Measurements from ENCODE around the gene SNRPA. TPM values are rescaled to one million over a fixed set of nuclear protein-coding genes. Genes with fewer than 3 reads are reported as not detected.

SNRPA gene
- total RNA-seq, 2 experiments from 2014 or later = 245 to 465 TPM

GRCh38 chr19:40739030-40739839, 11.8 kb upstream of the SNRPA start:
- CTCF ChIA-PET = interaction anchor here (1.2 kb wide), 1 partner anchor 80 kb away, joined by 4 read pairs; no protein-coding TSS in a partner anchor
- POLR2A ChIA-PET = no interaction called here
- Mint-ChIP-seq H3K4me1 (no peaks in the 10 kb centered on the region), H3K4me3 (no peak overlapping the region), H3K27ac (no peak overlapping the region), H3K9me3 (ENCODE audit: low read depth) (no peaks in the 10 kb centered on the region), H3K36me3 (ENCODE audit: low read depth) (peaks cover 22% of the 10 kb centered on the region), H3K27me3 (no peaks in the 10 kb centered on the region)
- intact Hi-C loops (cut with DNase I, micrococcal nuclease) = no loop called here
- DNase-seq = no peak
- peak; percentile 72 for ATAC-seq

- Mint-ChIP-seq H3K36me3 (ENCODE audit: low read depth) (peaks cover 17% of the 10 kb centered on the region), H3K4me3 (no peak overlapping the region), H3K27ac (no peak overlapping the region), H3K9me3 (ENCODE audit: low read depth) (no peaks in the 10 kb centered on the region), H3K27me3 (no peaks in the 10 kb centered on the region), H3K4me1 (no peaks in the 10 kb centered on the region)
- CTCF ChIA-PET = interaction anchor here (1.2 kb wide), 1 partner anchor 79 kb away, joined by 4 read pairs; no protein-coding TSS in a partner anchor
- DNase-seq = no peak
- intact Hi-C loops (cut with DNase I, micrococcal nuclease) = no loop called here
- POLR2A ChIA-PET = interaction anchor here (0.6 kb wide), 1 partner anchor 9 kb away, joined by 3 read pairs; no protein-coding TSS in a partner anchor
- no peak for ATAC-seq
Observed at GRCh38 chr19:40739871-40740703, 10.9 kb upstream of the SNRPA start.

GRCh38 chr19:40740747-40741146, 10.3 kb upstream of the SNRPA start:
- Mint-ChIP-seq H3K4me3 (no peak overlapping the region), H3K36me3 (ENCODE audit: low read depth) (peaks cover 11% of the 10 kb centered on the region), H3K9me3 (ENCODE audit: low read depth) (no peaks in the 10 kb centered on the region), H3K27ac (peak overlapping the region; percentile 37), H3K4me1 (no peaks in the 10 kb centered on the region), H3K27me3 (no peaks in the 10 kb centered on the region)
- DNase-seq (no peak), ATAC-seq (no peak)
- POLR2A ChIA-PET = interaction anchor here (0.6 kb wide), 1 partner anchor 9 kb away, joined by 3 read pairs; no protein-coding TSS in a partner anchor
- intact Hi-C loops (cut with DNase I, micrococcal nuclease) = no loop called here
- CTCF ChIA-PET = interaction anchor here (0.6 to 1.2 kb wide), 2 partner anchors 33 to 78 kb away, joined by 4 read pairs; no protein-coding TSS in a partner anchor

DNA sequence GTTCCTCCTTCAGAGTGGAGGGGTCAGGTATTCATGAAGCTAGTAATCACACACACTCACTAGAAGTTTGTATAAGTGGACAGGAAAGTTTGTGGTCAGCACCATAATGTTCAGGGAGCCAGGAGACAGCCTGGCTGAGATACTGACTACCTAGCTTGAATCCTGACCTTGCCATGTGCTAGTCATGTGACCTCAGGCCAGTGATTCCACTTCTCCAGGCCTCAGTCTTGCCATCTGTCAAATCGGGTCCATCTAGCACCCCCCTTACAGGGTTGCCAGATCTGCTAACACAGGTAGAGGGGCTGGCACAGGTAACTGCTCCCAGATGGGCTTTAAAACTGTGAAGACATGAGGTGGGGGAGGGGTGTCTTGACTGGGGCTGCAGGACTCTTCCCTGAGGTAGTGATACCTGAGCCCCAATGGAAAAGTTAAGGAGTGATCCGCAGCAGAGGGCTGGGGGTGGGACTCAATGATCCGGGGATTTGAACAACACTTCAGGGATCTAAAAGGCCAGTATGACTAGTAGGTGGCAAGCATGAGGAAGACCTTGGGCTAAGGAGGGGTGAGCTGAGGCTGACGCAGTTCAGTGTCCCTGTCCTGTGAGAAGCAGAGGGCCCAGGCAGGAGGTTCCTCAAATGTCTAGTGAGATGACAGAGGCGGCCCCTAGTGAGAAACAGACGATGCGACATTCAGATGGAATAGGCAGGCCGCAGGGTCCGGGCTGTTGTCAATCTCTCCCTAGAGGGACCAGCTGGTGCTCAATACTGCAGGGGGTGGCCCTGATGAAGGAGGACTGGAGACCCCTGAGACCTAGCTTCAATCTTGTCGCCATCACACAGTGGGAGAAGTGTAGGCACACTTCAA, 9.2 kb upstream of the SNRPA start:
- ATAC-seq (no peak), DNase-seq (no peak)
- Mint-ChIP-seq H3K4me1 (no peaks in the 10 kb centered on the region), H3K27me3 (no peaks in the 10 kb centered on the region), H3K27ac (no peak overlapping the region), H3K36me3 (ENCODE audit: low read depth) (peaks cover 10% of the 10 kb centered on the region), H3K9me3 (ENCODE audit: low read depth) (no peaks in the 10 kb centered on the region), H3K4me3 (no peak overlapping the region)
- ChIA-PET POLR2A (no interaction called here), CTCF (interaction anchor here (0.6 to 0.9 kb wide), 2 partner anchors 9 to 39 kb away, joined by 3 read pairs; partner anchors contain the start of genes ACTMAP and SNRPA)
- intact Hi-C loops (cut with DNase I, micrococcal nuclease) = no loop called here

- intact Hi-C loops (cut with DNase I, micrococcal nuclease) = no loop called here
- Mint-ChIP-seq H3K27me3 (no peaks in the 10 kb centered on the region), H3K4me3 (no peak overlapping the region), H3K27ac (no peak overlapping the region), H3K4me1 (no peaks in the 10 kb centered on the region), H3K9me3 (ENCODE audit: low read depth) (no peaks in the 10 kb centered on the region), H3K36me3 (ENCODE audit: low read depth) (peaks cover 6% of the 10 kb centered on the region)
- ChIA-PET CTCF (interaction anchor here (0.6 to 0.9 kb wide), 3 partner anchors 8 to 64 kb away, joined by 3 read pairs; partner anchors contain the start of genes ACTMAP and SNRPA), POLR2A (no interaction called here)
- DNase-seq (no peak), ATAC-seq (no peak)
Observed at GRCh38 chr19:40742477-40742876, 8.5 kb upstream of the SNRPA start.

DNA sequence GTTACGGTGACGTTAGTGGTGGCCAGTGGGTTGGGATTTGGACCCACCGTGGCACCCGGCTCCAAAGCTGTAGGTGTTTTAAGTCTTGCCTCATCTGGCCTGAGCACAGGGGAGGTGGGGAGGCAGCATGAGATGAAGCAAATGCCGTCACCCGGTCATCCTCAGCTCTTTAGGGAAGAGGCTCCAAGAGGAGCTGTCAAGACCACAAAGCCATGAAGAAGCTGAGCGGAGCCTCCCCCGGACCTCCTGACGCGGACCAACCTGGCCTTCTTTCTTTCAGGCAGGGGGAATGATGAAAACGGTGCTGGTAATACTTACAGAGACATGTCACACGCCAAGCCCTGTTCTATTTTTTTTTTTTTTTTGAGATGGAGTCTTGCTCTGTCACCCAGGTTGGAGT, 8.1 kb upstream of the SNRPA start:
- Mint-ChIP-seq H3K9me3 (ENCODE audit: low read depth) (no peaks in the 10 kb centered on the region), H3K4me3 (no peak overlapping the region), H3K36me3 (ENCODE audit: low read depth) (peaks cover 4% of the 10 kb centered on the region), H3K4me1 (no peaks in the 10 kb centered on the region), H3K27ac (no peak overlapping the region), H3K27me3 (no peaks in the 10 kb centered on the region)
- intact Hi-C loops (cut with DNase I, micrococcal nuclease) = no loop called here
- ATAC-seq = no peak
- no peak for DNase-seq
- ChIA-PET POLR2A (interaction anchor here (0.6 kb wide), 1 partner anchor 78 kb away, joined by 4 read pairs; no protein-coding TSS in a partner anchor), CTCF (interaction anchor here (0.6 to 0.9 kb wide), 4 partner anchors 8 to 131 kb away, joined by 3 read pairs; partner anchors contain the start of genes ACTMAP and SNRPA)

DNA sequence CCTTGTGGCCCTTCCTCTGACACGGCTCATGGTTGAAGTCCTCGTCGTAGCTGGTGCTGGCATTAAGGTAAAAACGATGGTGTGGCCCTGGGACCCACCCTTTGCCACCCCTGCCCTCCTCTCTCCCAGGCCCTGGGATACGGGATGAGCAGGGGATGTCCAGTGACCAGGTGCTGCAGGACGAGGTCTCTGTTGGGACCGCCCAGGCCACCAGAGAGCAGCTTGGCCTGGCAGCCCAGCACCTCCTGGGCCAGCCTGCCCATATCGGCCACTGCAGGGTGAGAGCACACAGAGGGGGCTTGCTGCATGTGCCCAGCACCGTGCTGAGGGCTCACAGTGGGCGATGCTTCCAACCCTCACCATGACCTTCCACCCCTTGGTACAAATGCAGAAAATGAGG, 7.1 kb upstream of the SNRPA start:
- no peak for ATAC-seq
- CTCF ChIA-PET = interaction anchor here (0.7 to 1.7 kb wide), 4 partner anchors 11 to 409 kb away, joined by 3 to 5 read pairs (median 4); no protein-coding TSS in a partner anchor
- Mint-ChIP-seq H3K9me3 (ENCODE audit: low read depth) (no peaks in the 10 kb centered on the region), H3K4me1 (peaks cover 3% of the 10 kb centered on the region), H3K4me3 (no peak overlapping the region), H3K27ac (no peak overlapping the region), H3K27me3 (no peaks in the 10 kb centered on the region), H3K36me3 (ENCODE audit: low read depth) (peaks cover under 1% of the 10 kb centered on the region)
- POLR2A ChIA-PET = no interaction called here
- intact Hi-C loops (cut with DNase I, micrococcal nuclease) = loop anchor here in 1 of 2 experiments (1.0 kb wide), 1 partner anchor 75 kb away; no protein-coding TSS in a partner anchor
- DNase-seq = no peak

DNA sequence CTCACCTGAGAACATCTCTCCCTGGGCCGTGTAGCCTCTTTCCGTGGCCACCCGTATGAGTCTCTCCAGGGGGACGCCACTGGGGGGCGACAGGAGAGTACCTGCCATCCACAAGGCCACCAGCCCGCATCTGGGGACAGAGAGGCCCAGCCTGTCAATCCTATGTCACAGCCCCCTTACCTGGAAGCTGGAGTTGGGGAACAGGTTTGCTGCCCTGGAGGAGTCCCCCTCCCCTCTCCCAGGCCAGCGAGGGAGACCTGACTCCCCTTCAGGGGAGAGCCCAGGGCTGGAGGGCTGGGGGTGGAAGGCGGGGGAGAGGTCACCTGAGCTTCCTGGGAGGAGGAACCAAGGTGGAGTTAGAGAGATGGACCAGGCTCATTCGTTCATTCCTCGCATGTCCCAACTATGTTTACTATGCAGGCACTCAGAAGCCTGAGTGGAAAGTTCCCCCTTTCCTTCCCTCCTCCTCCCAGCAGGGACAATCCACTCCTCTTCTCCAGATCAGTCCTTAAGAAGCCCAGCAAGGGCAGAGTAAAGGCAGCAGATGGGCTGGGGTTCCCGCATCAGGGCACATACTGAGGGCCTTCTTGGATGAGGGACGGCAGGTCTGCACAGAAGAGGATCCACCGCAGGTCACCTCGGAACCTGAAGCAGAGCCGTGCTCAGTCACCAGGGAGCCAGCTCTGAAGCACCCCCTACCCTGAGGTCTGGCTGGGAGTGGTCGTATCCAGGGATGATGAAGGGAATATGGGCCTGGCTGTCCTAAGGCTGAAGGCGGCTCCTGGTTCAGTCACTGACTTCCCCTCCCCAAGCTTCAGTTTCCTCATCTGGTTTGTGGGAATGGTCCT, 6.2 kb upstream of the SNRPA start:
- no peak overlapping the region for H3K4me3 Mint-ChIP-seq
- ATAC-seq (peak; percentile 71), DNase-seq (peak; percentile 63)
- H3K27me3 Mint-ChIP-seq = no peaks in the 10 kb centered on the region
- no peaks in the 10 kb centered on the region for H3K36me3 Mint-ChIP-seq (ENCODE audit: low read depth)
- CTCF ChIA-PET = interaction anchor here (0.7 to 1.7 kb wide), 4 partner anchors 10 to 92 kb away, joined by 3 to 5 read pairs (median 4); no protein-coding TSS in a partner anchor
- H3K27ac Mint-ChIP-seq = no peak overlapping the region
- intact Hi-C loops (cut with DNase I, micrococcal nuclease) = loop anchor here in 1 of 2 experiments (1.0 kb wide), 1 partner anchor 75 kb away; no protein-coding TSS in a partner anchor
- H3K4me1 Mint-ChIP-seq = peaks cover 10% of the 10 kb centered on the region
- H3K9me3 Mint-ChIP-seq (ENCODE audit: low read depth) = no peaks in the 10 kb centered on the region
- POLR2A ChIA-PET = no interaction called here

GRCh38 chr19:40745402-40745780, 5.6 kb upstream of the SNRPA start:
- H3K27me3 Mint-ChIP-seq = no peaks in the 10 kb centered on the region
- ChIA-PET CTCF (interaction anchor here (0.7 to 0.8 kb wide), 2 partner anchors 23 to 92 kb away, joined by 3 to 4 read pairs; no protein-coding TSS in a partner anchor), POLR2A (no interaction called here)
- DNase-seq (no peak), ATAC-seq (no peak)
- H3K9me3 Mint-ChIP-seq (ENCODE audit: low read depth) = no peaks in the 10 kb centered on the region
- H3K4me1 Mint-ChIP-seq = peaks cover 16% of the 10 kb centered on the region
- no peak overlapping the region for H3K27ac Mint-ChIP-seq
- intact Hi-C loops (cut with DNase I, micrococcal nuclease) = no loop called here
- H3K4me3 Mint-ChIP-seq = no peak overlapping the region
- peaks cover 4% of the 10 kb centered on the region for H3K36me3 Mint-ChIP-seq (ENCODE audit: low read depth)

- DNase-seq (no peak), ATAC-seq (no peak)
- ChIA-PET POLR2A (no interaction called here), CTCF (interaction anchor here (1.0 to 1.3 kb wide), 3 partner anchors 37 to 60 kb away, joined by 3 read pairs; no protein-coding TSS in a partner anchor)
- intact Hi-C loops (cut with DNase I, micrococcal nuclease) = no loop called here
- Mint-ChIP-seq H3K27me3 (no peaks in the 10 kb centered on the region), H3K36me3 (ENCODE audit: low read depth) (peaks cover 19% of the 10 kb centered on the region), H3K27ac (no peak overlapping the region), H3K4me1 (peaks cover 17% of the 10 kb centered on the region), H3K9me3 (ENCODE audit: low read depth) (no peaks in the 10 kb centered on the region), H3K4me3 (no peak overlapping the region)
Observed at GRCh38 chr19:40747536-40747935, 3.5 kb upstream of the SNRPA start.
